Body of pancreas (tissue), 4 donors: ENCODE data around the gene PCDHGA3.

Source experiments
- POLR2A ChIP-seq, 3 donors: fragments of 450-650 bp; IDR thresholded peaks; one replicate each; pipeline ENCODE4 v1.6.1; 2016; ENCODE audit warnings: antibody characterized with exemption in 3 of 3, mild to moderate bottlenecking in 2 of 3
- TF ChIP-seq, protein P1 (sequence below), 7 experiments: fragments of 450-650 bp in 4 of 7; fragments of 200-600 bp in 3 of 7; sonication (generic) in 3 of 7; IDR thresholded peaks; one replicate each; pipeline ENCODE4 v1.5.1; 2016 to 2019; ENCODE audit warnings: antibody characterized with exemption in 7 of 7

DNA sequence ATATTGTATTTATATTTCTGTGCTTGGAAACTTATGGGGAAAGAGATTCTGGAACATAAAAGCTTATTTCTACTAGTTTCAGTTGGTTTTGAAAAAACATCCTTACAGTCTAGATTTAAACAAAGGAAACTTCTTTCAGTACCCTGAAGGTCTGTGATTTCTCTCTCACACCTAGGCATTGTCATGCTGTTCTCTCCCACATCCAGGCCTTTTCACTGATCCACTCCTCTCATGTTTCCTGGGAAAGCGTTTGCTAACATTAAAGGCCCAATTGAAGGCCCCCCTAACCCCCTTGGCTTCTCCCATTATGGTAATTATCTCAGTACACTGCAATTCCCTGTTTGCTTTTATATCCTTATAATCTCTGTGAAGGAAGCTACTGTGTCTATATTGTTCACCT is 856 bp upstream of the PCDHGA3 start:
- TF ChIP-seq, protein P1, sequence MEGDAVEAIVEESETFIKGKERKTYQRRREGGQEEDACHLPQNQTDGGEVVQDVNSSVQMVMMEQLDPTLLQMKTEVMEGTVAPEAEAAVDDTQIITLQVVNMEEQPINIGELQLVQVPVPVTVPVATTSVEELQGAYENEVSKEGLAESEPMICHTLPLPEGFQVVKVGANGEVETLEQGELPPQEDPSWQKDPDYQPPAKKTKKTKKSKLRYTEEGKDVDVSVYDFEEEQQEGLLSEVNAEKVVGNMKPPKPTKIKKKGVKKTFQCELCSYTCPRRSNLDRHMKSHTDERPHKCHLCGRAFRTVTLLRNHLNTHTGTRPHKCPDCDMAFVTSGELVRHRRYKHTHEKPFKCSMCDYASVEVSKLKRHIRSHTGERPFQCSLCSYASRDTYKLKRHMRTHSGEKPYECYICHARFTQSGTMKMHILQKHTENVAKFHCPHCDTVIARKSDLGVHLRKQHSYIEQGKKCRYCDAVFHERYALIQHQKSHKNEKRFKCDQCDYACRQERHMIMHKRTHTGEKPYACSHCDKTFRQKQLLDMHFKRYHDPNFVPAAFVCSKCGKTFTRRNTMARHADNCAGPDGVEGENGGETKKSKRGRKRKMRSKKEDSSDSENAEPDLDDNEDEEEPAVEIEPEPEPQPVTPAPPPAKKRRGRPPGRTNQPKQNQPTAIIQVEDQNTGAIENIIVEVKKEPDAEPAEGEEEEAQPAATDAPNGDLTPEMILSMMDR (IDR thresholded peaks at IDR 0.05) = no peak
- no peak for TF ChIP-seq POLR2A (IDR thresholded peaks at IDR 0.05)
